SKM-1 treated with dmso at 0.1 percent for 144 hours (cell line): Measurements from ENCODE around the gene SYT3.

Experiments used
- DNase-seq: peaks from one replicate; lab custom pipeline; 2025; ENCODE audit not compliant: unreplicated experiment; lab: John Stamatoyannopoulos, UW

Gene SYT3, protein sequence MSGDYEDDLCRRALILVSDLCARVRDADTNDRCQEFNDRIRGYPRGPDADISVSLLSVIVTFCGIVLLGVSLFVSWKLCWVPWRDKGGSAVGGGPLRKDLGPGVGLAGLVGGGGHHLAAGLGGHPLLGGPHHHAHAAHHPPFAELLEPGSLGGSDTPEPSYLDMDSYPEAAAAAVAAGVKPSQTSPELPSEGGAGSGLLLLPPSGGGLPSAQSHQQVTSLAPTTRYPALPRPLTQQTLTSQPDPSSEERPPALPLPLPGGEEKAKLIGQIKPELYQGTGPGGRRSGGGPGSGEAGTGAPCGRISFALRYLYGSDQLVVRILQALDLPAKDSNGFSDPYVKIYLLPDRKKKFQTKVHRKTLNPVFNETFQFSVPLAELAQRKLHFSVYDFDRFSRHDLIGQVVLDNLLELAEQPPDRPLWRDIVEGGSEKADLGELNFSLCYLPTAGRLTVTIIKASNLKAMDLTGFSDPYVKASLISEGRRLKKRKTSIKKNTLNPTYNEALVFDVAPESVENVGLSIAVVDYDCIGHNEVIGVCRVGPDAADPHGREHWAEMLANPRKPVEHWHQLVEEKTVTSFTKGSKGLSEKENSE

DNA sequence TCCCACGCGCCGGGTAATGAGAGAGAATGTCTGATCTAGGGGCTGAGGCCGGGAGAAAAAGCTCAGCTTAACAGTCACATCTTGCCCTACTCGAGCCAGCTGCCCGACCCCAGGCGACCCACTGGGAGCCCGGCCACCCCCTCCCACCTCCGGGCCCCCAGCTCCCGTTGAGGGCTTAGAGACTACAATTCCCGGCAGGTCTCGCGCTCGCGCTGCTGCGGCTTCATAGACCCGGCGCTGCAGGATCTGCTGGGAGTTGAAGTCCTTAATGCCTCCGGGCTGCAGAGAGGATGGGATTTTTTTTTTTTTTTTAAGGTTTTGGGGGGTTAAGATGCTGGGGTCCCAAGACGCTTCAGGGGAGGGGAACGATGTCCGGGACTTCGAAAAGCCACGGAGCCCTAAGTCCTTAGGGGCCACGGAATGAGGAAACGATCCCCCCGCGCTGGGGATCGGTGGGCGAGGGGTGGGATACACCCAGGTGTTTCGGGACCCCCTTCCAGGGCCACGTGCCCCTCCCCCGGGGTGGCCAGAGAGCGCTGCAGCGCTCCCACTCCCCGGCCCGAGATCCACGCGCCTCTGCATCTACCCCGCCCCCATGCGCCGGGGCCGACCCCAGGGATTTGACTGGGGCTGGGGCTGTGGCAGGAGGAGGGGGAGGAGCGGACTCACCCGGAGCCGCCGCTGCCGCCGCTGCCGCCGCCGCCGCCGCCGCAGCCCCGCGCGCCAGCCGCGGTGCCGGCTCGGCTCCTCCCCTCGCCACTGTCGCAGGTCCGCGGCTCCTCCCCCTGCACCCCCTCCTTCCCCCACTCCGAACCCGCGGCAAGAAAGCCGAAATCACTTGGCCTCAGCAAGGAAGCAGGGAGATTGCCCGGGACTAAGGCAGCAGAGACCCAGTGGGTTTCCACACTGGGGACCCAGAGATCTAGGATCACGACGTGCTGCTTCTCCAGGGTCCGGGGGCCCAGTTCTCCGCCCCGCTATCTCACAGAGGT lies at the start of gene SYT3:
SYT3 (minus strand) TSS at position 761 of the 992 bp plus-strand sequence. CDS start 2,470 bp downstream, outside the sequence.
- no peak for DNase-seq

DNA sequence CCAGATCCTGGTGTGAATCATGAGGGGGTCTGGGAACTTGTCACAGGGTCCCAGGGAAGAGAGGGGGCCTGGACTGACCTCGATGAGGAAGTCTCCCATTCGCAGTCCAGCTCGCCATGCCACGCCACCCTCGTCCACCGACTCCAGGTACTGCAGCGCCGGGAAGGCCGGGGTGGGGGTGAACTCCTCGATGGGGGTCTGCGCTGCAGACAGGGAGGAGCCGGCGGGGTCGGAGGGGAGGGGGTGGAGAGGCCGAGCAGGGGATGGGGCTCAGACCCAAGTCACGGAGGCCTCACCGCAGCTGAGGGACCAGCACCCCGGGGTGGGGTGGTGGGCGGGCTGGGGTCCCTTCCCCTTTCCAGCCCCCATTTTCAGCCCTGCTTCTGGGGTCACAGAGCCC lies 49.1 kb upstream of the SYT3 start:
- DNase-seq: no peak

GRCh38 chr19:50686310-50687032 lies 46.8 kb upstream of the SYT3 start:
- DNase-seq: no peak

GRCh38 chr19:50679177-50680125 lies 39.8 kb upstream of the SYT3 start:
- peak; percentile 73 for DNase-seq

DNA sequence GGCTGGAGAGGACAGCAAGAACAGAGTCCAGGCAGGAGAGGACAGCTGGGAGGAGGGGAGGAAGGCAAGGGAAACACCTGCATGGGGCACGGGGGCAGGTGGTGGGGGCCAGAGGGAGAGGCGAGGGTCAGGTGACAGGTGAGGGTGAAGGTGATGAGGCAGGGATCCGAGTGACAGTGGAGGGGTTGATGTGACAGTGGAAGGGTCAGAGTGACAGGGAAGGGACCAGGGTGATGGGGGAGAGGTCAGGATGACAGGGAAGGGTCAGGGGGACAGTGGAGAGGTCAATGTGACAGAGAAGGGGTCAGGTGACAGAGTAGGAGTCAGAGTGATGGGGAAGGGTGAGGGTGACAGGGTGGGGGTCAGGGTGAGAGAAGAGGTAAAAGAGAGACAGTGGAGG lies 38.6 kb upstream of the SYT3 start:
- no peak for DNase-seq

DNA sequence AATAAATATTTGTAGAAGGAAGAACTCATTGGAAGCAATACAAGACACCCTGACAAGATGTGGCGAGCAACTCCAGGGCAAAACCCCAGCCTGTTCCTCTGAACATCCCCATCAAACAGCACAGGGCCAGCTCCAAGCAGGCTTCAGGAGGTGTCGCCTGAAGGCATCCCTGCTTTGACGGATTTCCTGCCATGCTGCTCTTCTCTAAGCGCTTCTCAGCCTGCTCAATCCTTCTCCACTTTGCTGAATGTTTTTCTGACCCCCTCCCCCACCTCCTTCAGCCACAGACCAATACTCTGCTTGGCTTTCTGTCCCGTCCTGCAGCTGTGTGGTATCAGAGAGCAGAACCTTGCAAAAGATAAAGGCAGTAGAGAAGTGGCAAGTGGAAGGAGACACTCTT lies 38.0 kb upstream of the SYT3 start:
- DNase-seq: no peak

DNA sequence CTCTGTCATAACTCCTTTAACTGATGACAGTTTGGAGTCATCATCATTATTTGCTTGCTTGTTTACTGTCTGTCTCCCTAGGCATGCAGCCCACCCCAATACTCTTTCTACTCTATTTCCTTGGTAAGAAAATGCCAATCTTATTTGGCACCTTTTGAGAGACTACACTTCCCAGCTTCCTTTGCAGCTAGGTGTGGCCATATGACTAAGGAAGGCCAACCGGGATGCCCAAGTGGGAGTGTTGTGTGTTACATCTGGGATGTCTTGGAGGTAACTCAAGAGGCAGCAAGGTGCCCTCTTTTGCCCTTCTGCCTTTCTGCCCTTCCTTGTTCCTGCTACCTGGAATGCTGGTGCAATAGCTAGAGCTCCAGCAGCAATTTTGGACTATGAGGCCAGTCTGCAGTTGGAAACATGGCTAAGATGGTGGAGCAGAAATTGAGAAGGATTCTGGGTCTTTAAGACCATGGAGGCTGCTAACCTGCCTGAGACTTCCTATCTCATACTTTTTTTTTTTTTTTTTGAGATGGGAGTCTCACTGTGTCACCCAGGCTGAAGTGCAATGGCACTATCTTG lies 37.0 kb upstream of the SYT3 start:
- no peak for DNase-seq

- DNase-seq: no peak
These were observed 33.4 kb upstream of the SYT3 start for GRCh38 chr19:50673118-50673517.

DNA sequence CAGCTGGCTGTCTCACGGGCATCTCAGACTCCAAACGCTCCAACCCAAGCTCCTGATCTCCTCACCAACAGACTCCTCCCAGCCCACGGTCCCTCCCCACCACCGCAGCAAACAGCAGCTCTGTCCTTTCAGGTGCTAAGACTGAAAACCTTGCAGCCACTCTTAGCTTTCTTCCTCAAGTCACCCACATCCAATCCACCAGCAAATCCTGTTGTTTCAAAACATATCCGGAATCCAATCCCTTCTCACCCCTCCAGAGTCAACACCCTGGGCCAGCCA lies 30.4 kb upstream of the SYT3 start:
- DNase-seq: no peak

- no peak for DNase-seq
These were observed 29.8 kb upstream of the SYT3 start for GRCh38 chr19:50669302-50670101.

DNA sequence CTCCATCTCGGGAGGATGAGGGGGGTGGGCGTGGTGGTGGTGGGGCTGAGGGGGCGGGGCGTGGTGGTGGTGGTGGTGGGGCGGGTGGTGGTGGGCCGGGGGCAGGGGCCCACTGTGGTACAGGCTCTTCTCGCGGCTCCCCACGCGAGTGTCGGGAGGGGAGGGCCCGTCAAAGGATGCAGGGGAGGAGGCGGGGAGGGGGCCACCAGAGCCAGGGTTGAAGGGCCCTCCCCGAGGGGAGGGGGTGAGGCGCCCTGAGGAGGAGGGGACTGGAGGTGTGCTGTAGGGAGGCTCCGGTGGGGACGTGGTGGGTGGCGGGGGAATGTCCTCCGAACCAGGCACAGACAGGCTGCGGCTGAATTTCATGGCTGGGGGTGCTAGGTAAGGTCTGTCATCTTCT lies 29.2 kb upstream of the SYT3 start:
- DNase-seq: no peak

GRCh38 chr19:50668416-50668815 lies 28.7 kb upstream of the SYT3 start:
- no peak for DNase-seq

DNA sequence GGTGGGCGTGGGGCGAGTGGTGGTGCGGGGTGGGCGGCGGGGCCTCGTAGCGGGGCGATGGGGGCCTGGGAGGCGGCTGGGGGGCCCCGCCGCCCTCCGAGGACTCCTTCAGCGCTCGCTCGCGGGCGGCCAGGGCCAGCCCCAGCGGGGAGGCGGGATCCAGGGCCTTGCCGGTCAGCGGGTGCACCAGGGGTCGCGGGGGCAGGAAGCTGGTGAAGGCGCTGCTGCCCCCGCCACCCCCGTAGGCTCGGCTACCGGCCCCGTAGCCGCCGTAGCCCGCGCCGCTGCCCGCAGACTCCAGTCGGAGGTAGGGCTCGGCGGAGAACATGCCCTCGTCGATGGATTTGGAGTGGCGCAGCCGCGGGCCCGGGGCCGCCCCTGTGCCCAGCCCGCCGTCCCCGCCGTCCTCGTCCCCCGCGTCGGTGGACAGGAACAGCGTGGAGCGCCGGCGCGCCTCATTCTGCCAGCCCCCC lies 28.1 kb upstream of the SYT3 start:
- DNase-seq: no peak

DNA sequence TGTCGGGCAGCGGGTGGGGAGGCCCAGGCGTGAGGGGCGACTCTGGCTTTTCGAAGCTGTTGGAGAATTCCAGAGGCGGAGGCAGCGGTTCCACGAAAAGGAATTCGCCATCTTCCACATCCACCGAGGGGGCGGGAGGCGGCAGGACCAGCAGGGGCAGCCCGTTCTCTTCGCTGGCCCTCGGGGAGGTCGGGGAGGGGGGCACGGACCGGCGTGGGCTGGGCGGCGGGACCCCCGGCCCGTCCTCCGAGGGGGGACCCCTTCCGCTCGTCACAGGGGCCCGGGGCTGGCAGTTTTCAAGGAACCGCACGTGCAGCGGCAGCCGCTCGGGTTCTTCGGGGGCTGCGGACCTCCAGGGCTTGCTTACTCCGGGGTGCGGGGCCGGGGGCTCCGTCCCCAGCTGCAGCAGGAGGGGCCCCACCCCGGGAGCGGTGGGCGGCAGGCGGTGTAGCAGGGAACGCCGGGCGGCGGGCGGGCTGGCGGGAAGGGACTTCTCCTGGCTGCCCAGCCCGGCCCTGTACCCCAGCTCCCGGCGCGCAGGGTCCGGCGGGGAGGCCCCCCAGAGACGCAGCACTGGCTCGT lies 27.6 kb upstream of the SYT3 start:
- no peak for DNase-seq

GRCh38 chr19:50666346-50667176 lies 26.9 kb upstream of the SYT3 start:
- DNase-seq: no peak

DNA sequence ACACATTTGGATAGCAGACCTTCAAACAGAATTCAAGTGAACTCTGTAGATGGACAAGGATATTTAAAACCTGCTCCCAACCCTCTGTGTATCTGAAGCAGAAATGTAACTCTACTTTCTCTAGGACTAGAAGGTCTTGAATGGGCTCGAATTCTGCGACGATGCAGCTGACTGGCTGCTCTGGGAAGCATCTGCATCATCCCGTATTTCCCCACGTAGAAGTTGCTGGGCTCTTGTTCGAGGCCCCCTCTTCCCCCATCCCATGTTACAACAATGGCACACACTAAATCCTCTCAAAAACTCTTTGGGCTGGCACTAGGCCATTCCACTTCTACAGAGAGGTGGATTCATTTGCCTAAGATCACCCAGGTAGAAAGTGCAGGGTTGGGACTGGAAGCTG lies 24.5 kb upstream of the SYT3 start:
- no peak for DNase-seq

- no peak for DNase-seq
These were observed 23.8 kb upstream of the SYT3 start for GRCh38 chr19:50663482-50663790.
